HEK293 (cell line): ENCODE data around the gene TEX14.

ENCODE experiments used
- CTCF ChIA-PET: fragments of 350-600 bp; formaldehyde crosslinking; extraction: SDS; loops from one replicate; lab custom pipeline; 2021; ENCODE audit warnings: antibody characterized with exemption; lab: Yijun Ruan, JAX
- POLR2A ChIA-PET: fragments of 300-600 bp; formaldehyde crosslinking; extraction: SDS; loops from one replicate; lab custom pipeline; 2020; ENCODE audit warnings: antibody characterized with exemption, inconsistent platforms; lab: Yijun Ruan, JAX
- H3K27ac ChIP-seq: fragments of 200-500 bp; sonication (Bioruptor generic); 2 replicates; pipeline ENCODE4 v1.5.1; 2014; ENCODE audit warnings: low read depth, low read length, control low read depth, inconsistent platforms; ENCODE audit errors: extremely low read depth
- H3K36me3 ChIP-seq, 2 experiments: fragments of 200-500 bp in 1 of 2; sonication (Bioruptor generic) in 1 of 2; 1 replicate in 1 of 2; 2 replicates in 1 of 2; pipeline ENCODE4 v1.5.1; 2014 to 2017; ENCODE audit warnings: inconsistent platforms in 2 of 2, low read length in 2 of 2; ENCODE audit not compliant: control insufficient read depth in 2 of 2, insufficient read depth in 1 of 2
- H3K4me1 ChIP-seq: fragments of 200-500 bp; sonication (Bioruptor generic); 2 replicates; pipeline ENCODE4 v1.5.1; 2014; ENCODE audit warnings: mild to moderate bottlenecking, low read length, inconsistent platforms; ENCODE audit not compliant: control insufficient read depth, insufficient read depth
- H3K4me3 ChIP-seq: 2 replicates; pipeline ENCODE4 v1.5.1; 2011; ENCODE audit warnings: low read depth, mild to moderate bottlenecking, control low read depth, low read length, moderate library complexity
- H3K9me3 ChIP-seq: fragments of 200-500 bp; sonication (Bioruptor generic); 2 replicates; pipeline ENCODE4 v1.5.1; 2014; ENCODE audit warnings: low read depth, low read length, inconsistent platforms; ENCODE audit not compliant: control insufficient read depth, insufficient read depth
- SCRT1 ChIP-seq: fragments of 450-650 bp; formaldehyde crosslinking; IDR thresholded peaks from 2 replicates; pipeline ENCODE4 v1.5.1; 2016; ENCODE audit warnings: missing biosample characterization, missing genetic modification characterization, borderline replicate concordance
- SCRT2 ChIP-seq: fragments of 450-650 bp; formaldehyde crosslinking; IDR thresholded peaks from 2 replicates; pipeline ENCODE4 v1.5.1; 2016; ENCODE audit warnings: missing biosample characterization, missing genetic modification characterization
- TRIM28 ChIP-seq: IDR thresholded peaks from 2 replicates; pipeline ENCODE4 v1.6.1; 2011; ENCODE audit warnings: low read length, control low read depth, borderline replicate concordance
- YY2 ChIP-seq: fragments of 450-650 bp; formaldehyde crosslinking; IDR thresholded peaks from 2 replicates; pipeline ENCODE4 v1.5.1; 2016; ENCODE audit warnings: missing biosample characterization, missing genetic modification characterization
- ZBTB10 ChIP-seq: fragments of 450-650 bp; formaldehyde crosslinking; IDR thresholded peaks from 2 replicates; pipeline ENCODE4 v1.5.1; 2016; ENCODE audit warnings: missing biosample characterization, missing genetic modification characterization
- ZFHX2 ChIP-seq: fragments of 450-650 bp; formaldehyde crosslinking; conservative IDR thresholded peaks from 2 replicates; pipeline ENCODE4 v1.5.1; 2016; ENCODE audit warnings: missing biosample characterization, missing genetic modification characterization
- ZNF148 ChIP-seq: fragments of 450-650 bp; formaldehyde crosslinking; IDR thresholded peaks from 2 replicates; pipeline ENCODE4 v1.5.0; 2017; ENCODE audit warnings: missing biosample characterization, missing genetic modification characterization, borderline replicate concordance
- ZNF239 ChIP-seq: fragments of 450-650 bp; formaldehyde crosslinking; IDR thresholded peaks from 2 replicates; pipeline ENCODE4 v1.5.1; 2016; ENCODE audit warnings: missing biosample characterization, missing genetic modification characterization
- ZNF24 ChIP-seq: fragments of 450-650 bp; formaldehyde crosslinking; IDR thresholded peaks from 2 replicates; pipeline ENCODE4 v1.5.1; 2016; ENCODE audit warnings: missing biosample characterization, missing genetic modification characterization
- ZNF266 ChIP-seq: fragments of 450-650 bp; formaldehyde crosslinking; IDR thresholded peaks from 2 replicates; pipeline ENCODE4 v1.5.1; 2016; ENCODE audit warnings: missing biosample characterization, missing genetic modification characterization, low read depth
- ZNF341 ChIP-seq: fragments of 450-650 bp; formaldehyde crosslinking; IDR thresholded peaks from 2 replicates; pipeline ENCODE4; 2016; ENCODE audit warnings: low read depth, missing biosample characterization, missing genetic modification characterization
- ZNF404 ChIP-seq: fragments of 450-650 bp; formaldehyde crosslinking; IDR thresholded peaks from 2 replicates; pipeline ENCODE4 v1.5.1; 2017; ENCODE audit warnings: missing biosample characterization, missing genetic modification characterization
- ZNF473 ChIP-seq: fragments of 450-650 bp; formaldehyde crosslinking; IDR thresholded peaks from 2 replicates; pipeline ENCODE4 v1.5.1; 2017; ENCODE audit warnings: missing biosample characterization, missing genetic modification characterization
- ZNF510 ChIP-seq: fragments of 450-650 bp; formaldehyde crosslinking; IDR thresholded peaks from 2 replicates; pipeline ENCODE4 v1.5.1; 2018; ENCODE audit warnings: mild to moderate bottlenecking, missing genetic modification characterization, missing biosample characterization; ENCODE audit not compliant: insufficient replicate concordance
- ZNF514 ChIP-seq: fragments of 450-650 bp; formaldehyde crosslinking; IDR thresholded peaks from 2 replicates; pipeline ENCODE4 v1.5.1; 2016; ENCODE audit warnings: missing biosample characterization, missing genetic modification characterization
- ZNF518A ChIP-seq: fragments of 450-650 bp; formaldehyde crosslinking; conservative IDR thresholded peaks from 2 replicates; pipeline ENCODE4 v1.5.1; 2016; ENCODE audit warnings: low read depth, missing biosample characterization, missing genetic modification characterization
- ZNF560 ChIP-seq: fragments of 450-650 bp; formaldehyde crosslinking; IDR thresholded peaks from 2 replicates; pipeline ENCODE4 v1.5.1; 2017; ENCODE audit warnings: missing biosample characterization, missing genetic modification characterization, borderline replicate concordance
- ZNF600 ChIP-seq: fragments of 450-650 bp; formaldehyde crosslinking; IDR thresholded peaks from 2 replicates; pipeline ENCODE4 v1.5.1; 2016; ENCODE audit warnings: missing biosample characterization, missing genetic modification characterization
- ZNF639 ChIP-seq: fragments of 450-650 bp; formaldehyde crosslinking; IDR thresholded peaks from 2 replicates; pipeline ENCODE4 v1.5.1; 2016; ENCODE audit warnings: missing biosample characterization, missing genetic modification characterization
- ZNF654 ChIP-seq: fragments of 450-650 bp; formaldehyde crosslinking; IDR thresholded peaks from 2 replicates; pipeline ENCODE4 v1.5.1; 2016; ENCODE audit warnings: low read depth, missing biosample characterization, missing genetic modification characterization
- ZSCAN30 ChIP-seq: fragments of 450-650 bp; IDR thresholded peaks from 2 replicates; pipeline ENCODE4 v1.5.1; 2018; ENCODE audit warnings: missing biosample characterization, mild to moderate bottlenecking, missing genetic modification characterization, moderate library complexity

TEX14 gene

GRCh38 chr17:58693208-58693607, 1.4 kb upstream of the TEX14 start:
- peaks cover 18 to 28% of the 10 kb centered on the region in 2 experiments for H3K36me3 ChIP-seq
- POLR2A ChIA-PET = interaction anchor here (0.8 to 5.0 kb wide), 8 partner anchors 8 to 62 kb away, joined by 3 to 49 read pairs (median 4); no protein-coding TSS in a partner anchor
- TF ChIP-seq ZNF148 (tag by site-specific recombination) (no peak), ZNF514 (tag by site-specific recombination) (no peak), ZNF341 (no peak), SCRT2 (tag by site-specific recombination) (peak; percentile 91), ZNF600 (tag by site-specific recombination) (peak; percentile 35; the same call in 1 of the 2 replicates), ZNF473 (tag by site-specific recombination) (no peak), ZNF239 (tag by site-specific recombination) (no peak), ZNF654 (tag by site-specific recombination) (no peak), ZBTB10 (tag by site-specific recombination) (no peak), SCRT1 (tag by site-specific recombination) (0 out of 2 replicates have a peak, but pooled peaks have one; percentile 41), YY2 (tag by site-specific recombination) (no peak)
- TF ChIP-seq, all 188 proteins: peak for 3
- Histone ChIP-seq H3K4me1 (peaks cover 16% of the 10 kb centered on the region), H3K9me3 (no peaks in the 10 kb centered on the region), H3K27ac (peak overlapping the region; percentile 96), H3K4me3 (peak overlapping the region; percentile 74)
- CTCF ChIA-PET = interaction anchor here (0.6 to 2.2 kb wide), 6 partner anchors 18 to 1988 kb away, joined by 3 to 8 read pairs (median 4); no protein-coding TSS in a partner anchor

GRCh38 chr17:58692239-58693055, 602 bp upstream of the TEX14 start, which contains the start of gene RAD51C:
TSS of gene RAD51C (plus strand) at chr17:58692602. CDS start at chr17:58692644, 42 bp downstream.
- peaks cover 16% of the 10 kb centered on the region for H3K4me1 ChIP-seq
- ChIA-PET POLR2A (interaction anchor here (0.5 to 5.0 kb wide), 16 partner anchors 9 to 1131 kb away, joined by 3 to 49 read pairs (median 4); partner anchors contain the start of genes PRR11 and SKA2), CTCF (interaction anchor here (0.6 to 2.2 kb wide), 5 partner anchors 18 to 1989 kb away, joined by 4 to 8 read pairs (median 4); no protein-coding TSS in a partner anchor)
- H3K27ac ChIP-seq = peak within 1 kb of the TSS; percentile 96
- peaks cover 18 to 28% of the 10 kb centered on the region in 2 experiments for H3K36me3 ChIP-seq
- H3K9me3 ChIP-seq = no peaks in the 10 kb centered on the region
- peak within 1 kb of the TSS; percentile 74 for H3K4me3 ChIP-seq
- TF ChIP-seq ZNF266 (tag by site-specific recombination) (no peak), ZNF639 (tag by site-specific recombination) (no peak), ZNF404 (tag by site-specific recombination) (no peak), ZFHX2 (tag by site-specific recombination) (peak; percentile 59; the same call in 1 of the 2 replicates), ZNF518A (tag by site-specific recombination) (peak; percentile 94), ZNF514 (tag by site-specific recombination) (no peak), ZNF510 (tag by site-specific recombination) (no peak), TRIM28 (peak; percentile 66; the same call in 1 of the 2 replicates), ZNF24 (tag by site-specific recombination) (peak; percentile 73; the same call in 1 of the 2 replicates), ZNF560 (tag by site-specific recombination) (no peak), ZSCAN30 (tag by site-specific recombination) (0 out of 2 replicates have a peak, but pooled peaks have one; percentile 37)
